Endodermal cell (in vitro differentiated cells): ENCODE data around the gene PRXL2B. TPM values are rescaled to one million over a fixed set of nuclear protein-coding genes. Genes with fewer than 3 reads are reported as not detected.

Experiments used
- DNase-seq: peaks from one replicate; pipeline ENCODE4 v3.0.0-alpha.2; 2017
- H3K27ac ChIP-seq: 2 replicates; pipeline ENCODE4 v1.5.1; 2013; ENCODE audit warnings: mild to moderate bottlenecking, low read depth, low read length, moderate library complexity
- H3K27me3 ChIP-seq: 2 replicates; pipeline ENCODE4 v1.6.1; 2013; ENCODE audit warnings: mild to moderate bottlenecking, low read length, moderate library complexity; ENCODE audit not compliant: insufficient read depth, control insufficient read depth, poor library complexity, severe bottlenecking
- H3K36me3 ChIP-seq: 2 replicates; pipeline ENCODE4 v1.7.0; 2013; ENCODE audit warnings: mild to moderate bottlenecking, low read length, moderate library complexity; ENCODE audit not compliant: control insufficient read depth, insufficient read depth
- H3K4me1 ChIP-seq: one replicate; pipeline ENCODE4 v1.7.0; 2013; ENCODE audit warnings: low read length; ENCODE audit not compliant: control insufficient read depth, insufficient read depth
- H3K4me3 ChIP-seq: 2 replicates; pipeline ENCODE4 v1.5.1; 2013; ENCODE audit warnings: mild to moderate bottlenecking, low read length, moderate library complexity
- H3K9ac ChIP-seq: 2 replicates; pipeline ENCODE4 v1.6.1; 2013; ENCODE audit warnings: mild to moderate bottlenecking, low read length, moderate library complexity; ENCODE audit not compliant: poor library complexity, severe bottlenecking; ENCODE audit errors: extremely low read depth
- H3K9me3 ChIP-seq: 2 replicates; pipeline ENCODE4 v1.6.1; 2013; ENCODE audit warnings: mild to moderate bottlenecking, low read length, moderate library complexity; ENCODE audit not compliant: control insufficient read depth
- H3K27ac Mint-ChIP-seq: 2 replicates; pipeline ENCODE4 v1.8.0; 2020; ENCODE audit warnings: mixed read lengths
- H3K27me3 Mint-ChIP-seq: 2 replicates; pipeline ENCODE4 v1.8.0; 2021; ENCODE audit warnings: mild to moderate bottlenecking, mixed read lengths; ENCODE audit not compliant: insufficient read depth
- H3K36me3 Mint-ChIP-seq: 2 replicates; pipeline ENCODE4 v1.8.0; 2020; ENCODE audit warnings: low read depth, mixed read lengths
- H3K4me1 Mint-ChIP-seq: 2 replicates; pipeline ENCODE4 v1.8.0; 2020; ENCODE audit warnings: mixed read lengths
- H3K4me3 Mint-ChIP-seq: 2 replicates; pipeline ENCODE4 v1.8.0; 2020; ENCODE audit warnings: mild to moderate bottlenecking, moderate library complexity, mixed read lengths
- H3K9me3 Mint-ChIP-seq: 2 replicates; pipeline ENCODE4 v1.8.0; 2020; ENCODE audit warnings: mild to moderate bottlenecking, mixed read lengths
- CTCF ChIP-seq: fragments of 200-600 bp; sonication (generic); conservative IDR thresholded peaks from 2 replicates; pipeline ENCODE4 v1.5.0; 2021; ENCODE audit warnings: antibody characterized with exemption, mild to moderate bottlenecking
- WGBS, 2 experiments: methylation state at CpG; one replicate each; pipeline versions ENCODE4 v1.1.5 to v1.1.7; 2013; ENCODE audit warnings: missing lambda C conversion rate in 2 of 2, mixed read lengths in 1 of 2; ENCODE audit not compliant: insufficient coverage in 1 of 2, insufficient read length in 1 of 2; 5-methylcytosine and 5-hydroxymethylcytosine counted together
- total RNA-seq, 2 donors: library from RNA; stranded (reverse); fragmentation: NEBNext Ultra II Directional in 1 of 2; extraction: Animal tissue kit (Norgen Biotek cat#: 25700) in 1 of 2; gene quantifications; 2 replicates in 1 of 2; 3 replicates in 1 of 2; pipeline ENCODE4 v1.2.1, GENCODE V29; 2021

The PRXL2B gene
- total RNA-seq, 2 donors from 2014 or later = 33.4 to 34.4 TPM

- H3K27ac ChIP-seq = no peak overlapping the region
- H3K27me3 ChIP-seq = peaks cover 50% of the 10 kb centered on the region
- no peaks in the 10 kb centered on the region for H3K36me3 Mint-ChIP-seq
- no peaks in the 10 kb centered on the region for H3K4me1 Mint-ChIP-seq
- H3K9ac ChIP-seq = no peak overlapping the region
- no peaks in the 10 kb centered on the region for H3K4me1 ChIP-seq
- no peaks in the 10 kb centered on the region for H3K36me3 ChIP-seq
- DNase-seq = peak; percentile 50
- no peaks in the 10 kb centered on the region for H3K9me3 Mint-ChIP-seq
- H3K4me3 ChIP-seq = no peak overlapping the region
- peaks cover 89% of the 10 kb centered on the region for H3K27me3 Mint-ChIP-seq
- H3K27ac Mint-ChIP-seq = no peak overlapping the region
- peaks cover 7% of the 10 kb centered on the region for H3K9me3 ChIP-seq
- TF ChIP-seq CTCF = no peak
- 42 to 45% methylated on average over 6 to 46 of the region's 46 CpGs for WGBS, 2 experiments
- H3K4me3 Mint-ChIP-seq = peak overlapping the region; percentile 19
Observed at GRCh38 chr1:2628191-2628932, 41.8 kb downstream of the PRXL2B start.

GRCh38 chr1:2628933-2629626 lies 42.5 kb downstream of the PRXL2B start:
- Histone ChIP-seq H3K27ac (no peak overlapping the region), H3K4me3 (no peak overlapping the region), H3K4me1 (no peaks in the 10 kb centered on the region), H3K9me3 (peaks cover 7% of the 10 kb centered on the region), H3K27me3 (peaks cover 50% of the 10 kb centered on the region), H3K9ac (no peak overlapping the region), H3K36me3 (no peaks in the 10 kb centered on the region)
- no peaks in the 10 kb centered on the region for H3K9me3 Mint-ChIP-seq
- H3K4me1 Mint-ChIP-seq = no peaks in the 10 kb centered on the region
- DNase-seq = peak; percentile 70
- peaks cover 89% of the 10 kb centered on the region for H3K27me3 Mint-ChIP-seq
- no peak for TF ChIP-seq CTCF
- no peaks in the 10 kb centered on the region for H3K36me3 Mint-ChIP-seq
- no peak overlapping the region for H3K27ac Mint-ChIP-seq
- H3K4me3 Mint-ChIP-seq = peak overlapping the region; percentile 29
- WGBS, 2 experiments = 2 to 34% methylated on average over 15 to 64 of the region's 64 CpGs

GRCh38 chr1:2629627-2630497 lies 43.3 kb downstream of the PRXL2B start:
- H3K27ac Mint-ChIP-seq = no peak overlapping the region
- no peaks in the 10 kb centered on the region for H3K9me3 Mint-ChIP-seq
- WGBS, 2 experiments = 86 to 89% methylated on average over 20 to 23 of the region's 23 CpGs
- no peaks in the 10 kb centered on the region for H3K36me3 Mint-ChIP-seq
- no peak for TF ChIP-seq CTCF
- H3K4me3 Mint-ChIP-seq = peak overlapping the region; percentile 29
- H3K4me1 ChIP-seq = no peaks in the 10 kb centered on the region
- H3K4me1 Mint-ChIP-seq = no peaks in the 10 kb centered on the region
- H3K27me3 ChIP-seq = peaks cover 50% of the 10 kb centered on the region
- H3K9me3 ChIP-seq = peaks cover 7% of the 10 kb centered on the region
- no peak overlapping the region for H3K27ac ChIP-seq
- peaks cover 85% of the 10 kb centered on the region for H3K27me3 Mint-ChIP-seq
- no peak overlapping the region for H3K9ac ChIP-seq
- H3K36me3 ChIP-seq = no peaks in the 10 kb centered on the region
- H3K4me3 ChIP-seq = no peak overlapping the region
- peak; percentile 51 for DNase-seq
